ENCODE measurements around the gene LRTM2. TPM values are rescaled to one million over a fixed set of nuclear protein-coding genes. Genes with fewer than 3 reads are reported as not detected.
"Not testable (repeated sequence)": the region's sequence is repeated elsewhere in the genome, so short reads cannot be mapped to it uniquely, and the experiment has no call there.

Gene LRTM2
- total RNA-seq, 4 donors from 2014 or later, result not detected

- in situ Hi-C loops (cut with MboI; ENCODE audit: low pct_ligation_motif_present in 1 of 4, low pct_unique_long_range_greater_than_20kb in 1 of 4, low sequenced_read_pairs in 3 of 4) (loop anchor here in 2 of 4 donors (25.0 kb wide), 1 partner anchor 221 kb away; no protein-coding TSS in a partner anchor), intact Hi-C loops (cut with DNase I; ENCODE audit: low total_unique reads) (no loop called here)
- DNase-seq, result no peak
- no peak overlapping the region for H3K27ac ChIP-seq
- no peak for TF ChIP-seq CTCF (IDR thresholded peaks at IDR 0.05)
- TF ChIP-seq EP300 (IDR thresholded peaks at IDR 0.05; ENCODE audit: low read depth), result no peak
- TF ChIP-seq POLR2A (IDR thresholded peaks at IDR 0.05), result no peak
- no peak for TF ChIP-seq POLR2AphosphoS5 (IDR thresholded peaks at IDR 0.05)
- H3K4me1 ChIP-seq, result no peaks in the 10 kb centered on the region
- H3K4me3 ChIP-seq, result no peak overlapping the region
- 41 to 57% methylated on average over 8 to 21 of the region's 21 CpGs for WGBS, 2 donors (ENCODE audit: low coverage in 1 of 2)
- no peaks in the 10 kb centered on the region for H3K36me3 ChIP-seq
- H3K27me3 ChIP-seq, result peaks cover 26% of the 10 kb centered on the region
- H3K9me3 ChIP-seq, result no peaks in the 10 kb centered on the region
Observed at GRCh38 chr12:1815814-1816729, 4.3 kb upstream of the LRTM2 start.

GRCh38 chr12:1816730-1817348 is 3.5 kb upstream of the LRTM2 start:
- no peak for DNase-seq
- Histone ChIP-seq H3K27me3 (peaks cover 34% of the 10 kb centered on the region), H3K4me1 (no peaks in the 10 kb centered on the region), H3K27ac (no peak overlapping the region), H3K4me3 (no peak overlapping the region), H3K36me3 (no peaks in the 10 kb centered on the region), H3K9me3 (no peaks in the 10 kb centered on the region)
- 89% methylated on average over 9 of the region's 9 CpGs; no CpG with 5 or more reads in 1 of the 2 donors for WGBS, 2 donors (ENCODE audit: low coverage in 1 of 2)
- in situ Hi-C loops (cut with MboI; ENCODE audit: low pct_ligation_motif_present in 1 of 4, low pct_unique_long_range_greater_than_20kb in 1 of 4, low sequenced_read_pairs in 3 of 4) (loop anchor here in 2 of 4 donors (25.0 kb wide), 1 partner anchor 220 kb away; no protein-coding TSS in a partner anchor), intact Hi-C loops (cut with DNase I; ENCODE audit: low total_unique reads) (no loop called here)
- TF ChIP-seq POLR2A (IDR thresholded peaks at IDR 0.05) (no peak), CTCF (IDR thresholded peaks at IDR 0.05) (no peak), EP300 (IDR thresholded peaks at IDR 0.05; ENCODE audit: low read depth) (no peak), POLR2AphosphoS5 (IDR thresholded peaks at IDR 0.05) (no peak)

- H3K27ac ChIP-seq; intact Hi-C loops (cut with DNase I; ENCODE audit: low total_unique reads); H3K9me3 ChIP-seq; H3K4me1 ChIP-seq; DNase-seq; H3K36me3 ChIP-seq; H3K4me3 ChIP-seq: not testable (repeated sequence)
- 50 to 89% methylated on average over 2 to 27 of the region's 28 CpGs for WGBS, 2 donors (ENCODE audit: low coverage in 1 of 2)
- in situ Hi-C loops (cut with MboI; ENCODE audit: low pct_ligation_motif_present in 1 of 4, low pct_unique_long_range_greater_than_20kb in 1 of 4, low sequenced_read_pairs in 3 of 4), result loop anchor here in 2 of 4 donors (25.0 kb wide), 1 partner anchor 219 kb away; no protein-coding TSS in a partner anchor
- peaks cover 44% of the 10 kb centered on the region for H3K27me3 ChIP-seq
Observed at GRCh38 chr12:1817928-1818327, 2.4 kb upstream of the LRTM2 start.

DNA sequence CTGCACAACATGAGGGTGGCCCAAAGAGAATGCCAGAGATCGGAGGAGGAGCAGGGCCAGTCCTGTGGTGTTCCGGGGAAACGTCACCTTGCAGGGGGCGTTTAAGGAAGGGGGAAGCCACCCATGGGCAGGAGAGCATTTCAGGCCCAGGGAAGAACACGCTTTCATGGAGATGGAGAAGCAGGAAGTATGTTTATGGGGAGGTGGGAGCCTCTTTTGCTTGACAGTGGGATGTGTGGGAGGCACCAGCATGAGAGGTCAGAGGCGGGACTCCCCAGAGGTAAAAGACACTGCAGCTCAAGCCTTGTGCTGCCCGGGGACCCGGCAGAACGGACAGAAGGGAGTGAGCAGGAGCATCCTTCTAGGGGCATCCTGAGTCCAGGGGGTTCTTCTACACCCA is 1.3 kb upstream of the LRTM2 start:
- no peaks in the 10 kb centered on the region for H3K9me3 ChIP-seq
- intact Hi-C loops (cut with DNase I; ENCODE audit: low total_unique reads), result no loop called here

More for the DNA sequence above, 1.3 kb upstream of the LRTM2 start:
- H3K36me3 ChIP-seq, result no peaks in the 10 kb centered on the region
- no peak for DNase-seq
- TF ChIP-seq EP300 (IDR thresholded peaks at IDR 0.05; ENCODE audit: low read depth) (no peak), CTCF (IDR thresholded peaks at IDR 0.05) (no peak), POLR2AphosphoS5 (IDR thresholded peaks at IDR 0.05) (no peak), POLR2A (IDR thresholded peaks at IDR 0.05) (no peak)
- WGBS, 2 donors (ENCODE audit: low coverage in 1 of 2), result 73% methylated on average over 9 of the region's 9 CpGs; no CpG with 5 or more reads in 1 of the 2 donors
- H3K4me1 ChIP-seq, result no peaks in the 10 kb centered on the region
- in situ Hi-C loops (cut with MboI; ENCODE audit: low pct_ligation_motif_present in 1 of 4, low pct_unique_long_range_greater_than_20kb in 1 of 4, low sequenced_read_pairs in 3 of 4), result loop anchor here in 2 of 4 donors (25.0 kb wide), 1 partner anchor 218 kb away; no protein-coding TSS in a partner anchor
- no peak overlapping the region for H3K27ac ChIP-seq
- peaks cover 55% of the 10 kb centered on the region for H3K27me3 ChIP-seq
- no peak overlapping the region for H3K4me3 ChIP-seq

Data from transverse colon (tissue), 4 donors.